IPS DF 6.9 (cell line): Measurements from ENCODE around the gene KRT35.

Experiments
- DNase-seq: peaks from one replicate; pipeline ENCODE4 v3.0.0-alpha.2; 2013; ENCODE audit warnings: low read depth, low spot score
- H3K27ac ChIP-seq: one replicate; pipeline ENCODE4 v1.5.1; 2013; ENCODE audit warnings: low read length, control low read depth
- H3K27me3 ChIP-seq: 2 replicates; pipeline ENCODE4 v1.6.1; 2013; ENCODE audit warnings: mild to moderate bottlenecking, low read length; ENCODE audit not compliant: control insufficient read depth, insufficient read depth
- H3K36me3 ChIP-seq: 2 replicates; pipeline ENCODE4 v1.6.1; 2013; ENCODE audit warnings: low read length; ENCODE audit not compliant: control insufficient read depth, insufficient read depth
- H3K4me1 ChIP-seq: 2 replicates; pipeline ENCODE4 v1.6.1; 2013; ENCODE audit warnings: low read length; ENCODE audit not compliant: control insufficient read depth, insufficient read depth
- H3K4me3 ChIP-seq: 2 replicates; pipeline ENCODE4 v1.5.1; 2013; ENCODE audit warnings: mild to moderate bottlenecking, low read length
- H3K9me3 ChIP-seq: 2 replicates; pipeline ENCODE4 v1.6.1; 2013; ENCODE audit warnings: low read length, inconsistent platforms; ENCODE audit not compliant: control insufficient read depth, insufficient read depth
- WGBS: extraction: QIAGEN DNeasy Blood & Tissue Kit; methylation state at CpG from one replicate; pipeline ENCODE4 v1.1.7; 2013; ENCODE audit warnings: mixed read lengths, missing lambda C conversion rate; ENCODE audit not compliant: insufficient read length, insufficient coverage; 5-methylcytosine and 5-hydroxymethylcytosine counted together

KRT35 gene

DNA sequence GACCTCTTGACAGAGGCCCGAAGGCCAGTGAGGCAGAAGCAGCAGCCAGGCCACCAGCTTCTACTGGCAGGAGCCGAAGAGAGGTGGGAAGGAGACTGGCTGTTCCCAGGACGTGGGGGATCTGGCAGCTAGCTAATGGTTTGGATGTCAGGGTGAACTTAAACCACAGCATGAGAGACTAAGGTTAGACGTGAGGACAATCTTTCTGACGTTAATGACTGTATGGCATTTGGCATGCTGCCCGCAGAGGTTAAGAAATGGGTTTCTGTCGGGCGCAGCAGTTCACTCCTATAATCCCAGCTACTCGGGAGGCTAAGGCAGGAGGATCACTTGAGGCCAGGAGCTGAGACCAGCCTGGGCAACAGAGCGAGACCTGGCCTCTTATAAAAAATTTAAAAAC is 30.8 kb upstream of the KRT35 start:
- Histone ChIP-seq H3K36me3 (no peaks in the 10 kb centered on the region), H3K4me3 (no peak overlapping the region), H3K4me1 (no peaks in the 10 kb centered on the region), H3K27ac (no peak overlapping the region), H3K9me3 (no peaks in the 10 kb centered on the region), H3K27me3 (no peaks in the 10 kb centered on the region)
- no peak for DNase-seq
- no CpG with 5 or more reads among the region's 10 CpGs for WGBS

GRCh38 chr17:41511116-41511515 is 30.2 kb upstream of the KRT35 start:
- Histone ChIP-seq H3K27me3 (no peaks in the 10 kb centered on the region), H3K27ac (no peak overlapping the region), H3K36me3 (no peaks in the 10 kb centered on the region), H3K4me3 (no peak overlapping the region), H3K9me3 (no peaks in the 10 kb centered on the region), H3K4me1 (no peaks in the 10 kb centered on the region)
- DNase-seq, result no peak
- no CpG with 5 or more reads among the region's 4 CpGs for WGBS

GRCh38 chr17:41510251-41511065 is 29.5 kb upstream of the KRT35 start:
- H3K27ac ChIP-seq, result no peak overlapping the region
- no peak for DNase-seq
- H3K4me1 ChIP-seq, result no peaks in the 10 kb centered on the region
- H3K4me3 ChIP-seq, result no peak overlapping the region
- WGBS, result no CpG with 5 or more reads among the region's 7 CpGs
- no peaks in the 10 kb centered on the region for H3K9me3 ChIP-seq
- no peaks in the 10 kb centered on the region for H3K27me3 ChIP-seq
- H3K36me3 ChIP-seq, result no peaks in the 10 kb centered on the region

- H3K36me3 ChIP-seq, result no peaks in the 10 kb centered on the region
- no peak for DNase-seq
- no peak overlapping the region for H3K27ac ChIP-seq
- no peaks in the 10 kb centered on the region for H3K9me3 ChIP-seq
- WGBS, result no CpG with 5 or more reads among the region's 10 CpGs
- H3K27me3 ChIP-seq, result no peaks in the 10 kb centered on the region
- H3K4me1 ChIP-seq, result no peaks in the 10 kb centered on the region
- no peak overlapping the region for H3K4me3 ChIP-seq
Observed at GRCh38 chr17:41507315-41507880, 26.4 kb upstream of the KRT35 start.

DNA sequence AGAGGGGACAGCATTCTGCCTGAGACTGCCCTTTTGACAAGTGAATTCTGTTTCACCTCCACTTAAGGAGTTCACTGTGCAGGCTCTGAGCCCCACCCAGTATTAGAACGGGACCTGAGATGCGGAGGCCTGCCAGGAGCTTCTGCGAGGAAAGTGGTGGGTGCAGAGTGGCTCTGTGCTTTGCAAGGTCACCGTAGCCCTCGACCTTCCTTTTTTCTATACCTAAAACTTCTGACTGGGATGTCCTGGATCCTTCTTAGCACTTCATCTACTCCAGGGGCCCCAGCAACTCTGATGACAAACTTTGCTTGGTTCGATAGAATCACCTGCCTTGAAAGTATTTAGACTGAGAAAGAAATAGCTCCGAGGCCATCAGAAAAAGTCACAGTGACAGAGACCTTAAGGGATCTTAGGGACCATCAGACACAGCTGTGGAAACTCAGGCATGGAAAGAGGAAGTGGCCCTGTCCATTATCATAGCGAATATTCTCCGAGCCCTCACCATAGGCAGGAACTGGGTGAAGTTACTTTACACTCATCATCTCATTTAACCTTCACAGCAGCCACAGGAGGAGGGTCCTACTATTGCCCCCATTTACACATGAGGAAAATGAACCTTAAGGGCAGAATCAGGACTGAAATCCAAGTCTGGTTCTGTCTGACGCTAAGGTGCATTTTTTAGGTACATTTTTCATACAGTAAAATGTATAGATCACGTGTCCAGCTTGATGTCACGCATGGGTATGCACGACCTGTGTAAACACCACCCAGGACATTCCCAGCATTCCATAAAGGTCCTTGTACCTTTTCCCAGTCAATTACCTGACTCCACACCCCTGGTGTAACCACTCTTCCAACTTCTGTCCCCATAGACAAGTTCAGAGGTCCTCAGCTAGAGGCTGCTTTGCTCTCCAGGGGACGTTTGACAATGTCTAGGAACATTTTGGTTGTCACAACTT is 25.1 kb upstream of the KRT35 start:
- Histone ChIP-seq H3K27ac (no peak overlapping the region), H3K9me3 (no peaks in the 10 kb centered on the region), H3K4me1 (no peaks in the 10 kb centered on the region), H3K4me3 (no peak overlapping the region), H3K36me3 (no peaks in the 10 kb centered on the region), H3K27me3 (no peaks in the 10 kb centered on the region)
- no CpG with 5 or more reads among the region's 14 CpGs for WGBS
- no peak for DNase-seq

GRCh38 chr17:41505007-41505808 is 24.3 kb upstream of the KRT35 start, which contains the start of gene KRT13:
TSS of gene KRT13 (minus strand) at chr17:41505612. CDS start at chr17:41505550, 62 bp downstream.
- Histone ChIP-seq H3K36me3 (no peaks in the 10 kb centered on the region), H3K27ac (no peak within 1 kb of the TSS), H3K4me1 (peaks cover 4% of the 10 kb centered on the region; the same call in 1 of the 2 replicates), H3K27me3 (no peaks in the 10 kb centered on the region), H3K4me3 (no peak within 1 kb of the TSS), H3K9me3 (no peaks in the 10 kb centered on the region)
- DNase-seq, result no peak
- WGBS, result no CpG with 5 or more reads among the region's 17 CpGs

- Histone ChIP-seq H3K4me1 (peaks cover 7% of the 10 kb centered on the region; the same call in 1 of the 2 replicates), H3K27ac (no peak overlapping the region), H3K27me3 (no peaks in the 10 kb centered on the region), H3K36me3 (no peaks in the 10 kb centered on the region), H3K4me3 (no peak overlapping the region), H3K9me3 (no peaks in the 10 kb centered on the region)
- no peak for DNase-seq
- no CpG with 5 or more reads among the region's 8 CpGs for WGBS
Observed at GRCh38 chr17:41504246-41504977, 23.5 kb upstream of the KRT35 start.

- Histone ChIP-seq H3K9me3 (no peaks in the 10 kb centered on the region), H3K4me1 (peaks cover 7% of the 10 kb centered on the region; the same call in 1 of the 2 replicates), H3K4me3 (no peak overlapping the region), H3K36me3 (no peaks in the 10 kb centered on the region), H3K27me3 (no peaks in the 10 kb centered on the region), H3K27ac (no peak overlapping the region)
- no peak for DNase-seq
- WGBS, result no CpG with 5 or more reads among the region's 9 CpGs
Observed at GRCh38 chr17:41503202-41503601, 22.3 kb upstream of the KRT35 start.

DNA sequence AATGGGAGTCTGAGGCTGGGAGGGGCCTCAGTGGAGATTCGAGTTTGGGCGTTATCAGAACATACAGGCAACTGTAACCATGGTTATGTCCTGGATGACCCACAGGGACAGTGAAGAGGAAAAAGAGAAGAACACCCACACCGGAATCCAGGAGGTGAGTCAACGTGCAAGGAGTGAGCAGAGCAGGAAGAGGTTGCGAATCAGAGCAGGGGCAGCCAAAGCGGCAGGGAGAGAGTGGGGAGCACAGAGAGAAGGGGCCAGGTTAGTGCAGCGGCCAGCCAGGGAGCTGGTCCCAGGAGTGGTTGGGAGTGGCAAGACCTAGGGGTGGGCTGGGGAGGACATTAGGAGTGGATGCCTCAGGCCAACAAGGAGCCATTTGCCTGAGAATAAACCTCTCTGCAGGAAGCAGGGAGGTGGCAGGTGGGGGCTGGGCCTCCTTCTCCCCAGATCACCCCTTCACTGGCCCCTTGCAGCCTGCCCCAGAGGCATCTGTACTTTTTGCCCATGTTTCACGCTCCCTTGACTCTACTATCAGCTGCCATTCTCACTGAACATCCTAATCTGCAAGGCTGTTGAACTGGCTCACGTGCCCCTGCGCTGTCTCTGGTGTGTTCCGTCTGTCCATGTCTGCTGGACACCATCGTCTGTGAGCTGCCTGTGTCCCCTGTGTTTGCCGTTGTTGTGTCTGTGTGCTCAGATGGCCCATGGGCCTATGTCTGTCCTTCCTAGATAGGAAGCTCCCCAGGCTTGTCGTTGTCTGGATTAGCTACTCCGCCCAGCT is 19.4 kb upstream of the KRT35 start:
- Histone ChIP-seq H3K9me3 (no peaks in the 10 kb centered on the region), H3K4me3 (no peak overlapping the region), H3K27ac (no peak overlapping the region), H3K27me3 (no peaks in the 10 kb centered on the region), H3K36me3 (no peaks in the 10 kb centered on the region), H3K4me1 (peaks cover 7% of the 10 kb centered on the region; the same call in 1 of the 2 replicates)
- no peak for DNase-seq
- WGBS, result no CpG with 5 or more reads among the region's 15 CpGs
